A673 (cell line): Measurements from ENCODE around the gene ADAMTS2. TPM values are rescaled to one million over a fixed set of nuclear protein-coding genes. Genes with fewer than 3 reads are reported as not detected.

Experiments
- BruUV-seq: library from RNA; stranded (reverse); fragments of 400-500 nt; replicated peaks from 2 replicates; lab custom pipeline; 2021; lab: Mats Ljungman, UMichigan
- CTCF ChIA-PET: fragments of 300-600 bp; sonication (Branson Sonifier 250); formaldehyde crosslinking; loops from one replicate; lab custom pipeline; 2022; ENCODE audit warnings: antibody characterized with exemption; lab: Charles Lee
- POLR2A ChIA-PET: fragments of 300-600 bp; sonication (Branson Sonifier 250); formaldehyde crosslinking; loops from one replicate; lab custom pipeline; 2022; ENCODE audit warnings: antibody characterized with exemption; ENCODE audit not compliant: low non-redundant PET; lab: Charles Lee
- DNase-seq: peaks from one replicate; pipeline ENCODE4 v3.0.0-alpha.2; 2015; ENCODE audit warnings: low spot score
- H3K27ac ChIP-seq: fragments of 200-600 bp; sonication (generic); 2 replicates; pipeline ENCODE4 v1.5.1; 2016; ENCODE audit warnings: mixed run types, low read depth, mild to moderate bottlenecking, mixed read lengths, antibody characterized with exemption, low read length; ENCODE audit not compliant: poor library complexity, severe bottlenecking
- H3K27me3 ChIP-seq: fragments of 200-600 bp; sonication (generic); replicated peaks from 2 replicates; pipeline ENCODE4 v1.6.1; 2017; ENCODE audit warnings: mixed run types, low read depth, mild to moderate bottlenecking, mixed read lengths, antibody characterized with exemption, low read length; ENCODE audit not compliant: insufficient read depth, poor library complexity
- H3K36me3 ChIP-seq: fragments of 200-600 bp; sonication (generic); 2 replicates; pipeline ENCODE4 v1.6.1; 2016; ENCODE audit warnings: mixed run types, mild to moderate bottlenecking, mixed read lengths, antibody characterized with exemption, low read length; ENCODE audit not compliant: insufficient read depth, poor library complexity, severe bottlenecking
- H3K4me1 ChIP-seq: fragments of 200-600 bp; sonication (generic); 2 replicates; pipeline ENCODE4 v1.6.1; 2017; ENCODE audit warnings: mixed run types, mild to moderate bottlenecking, mixed read lengths, antibody characterized with exemption, low read length; ENCODE audit not compliant: insufficient read depth, poor library complexity, severe bottlenecking
- H3K4me3 ChIP-seq: fragments of 200-600 bp; sonication (generic); 2 replicates; pipeline ENCODE4 v1.5.1; 2016; ENCODE audit warnings: low read depth, mixed run types, mild to moderate bottlenecking, mixed read lengths, low read length; ENCODE audit not compliant: poor library complexity, severe bottlenecking
- H3K9me3 ChIP-seq: fragments of 200-600 bp; sonication (generic); 2 replicates; pipeline ENCODE4 v1.6.1; 2016; ENCODE audit warnings: mixed run types, low read depth, mild to moderate bottlenecking, mixed read lengths, antibody characterized with exemption, low read length; ENCODE audit not compliant: poor library complexity, severe bottlenecking
- CTCF ChIP-seq: fragments of 300-800, 200-600 bp; sonication (generic); conservative IDR thresholded peaks from 2 replicates; pipeline ENCODE4 v1.5.1; 2017; ENCODE audit warnings: low read depth, mild to moderate bottlenecking, antibody characterized with exemption, low read length, moderate library complexity, mixed read lengths
- EZH2 ChIP-seq: fragments of 200-600 bp; sonication (generic); IDR thresholded peaks from 2 replicates; pipeline ENCODE4 v1.6.1; 2017; ENCODE audit warnings: borderline replicate concordance, low read depth, mild to moderate bottlenecking, mixed read lengths, antibody characterized with exemption, low read length; ENCODE audit not compliant: poor library complexity, severe bottlenecking
- intact Hi-C: fragments of 100-400 bp; cut with micrococcal nuclease; formaldehyde crosslinking; loops from one replicate; pipeline ENCODE4 v1.10.0; 2022; ENCODE audit not compliant: unreplicated experiment
- total RNA-seq: library from RNA; stranded (reverse); gene quantifications from 2 replicates; pipeline ENCODE4 v1.2.3, GENCODE V29; 2021

ADAMTS2 gene
- total RNA-seq, 1 experiment from 2014 or later, result 0.39 TPM

- DNase-seq, result no peak
- Histone ChIP-seq H3K27me3 (no peaks in the 10 kb centered on the region), H3K36me3 (no peaks in the 10 kb centered on the region), H3K27ac (no peak overlapping the region), H3K9me3 (no peaks in the 10 kb centered on the region), H3K4me1 (no peaks in the 10 kb centered on the region), H3K4me3 (no peak overlapping the region)
- ChIA-PET POLR2A (no interaction called here), CTCF (no interaction called here)
- intact Hi-C loops, result no loop called here
- BruUV-seq, result no TSS peak
- TF ChIP-seq EZH2 (no peak), CTCF (no peak)
Observed at GRCh38 chr5:179211631-179212030, 133.6 kb downstream of the ADAMTS2 start.

- no peak overlapping the region for H3K27ac ChIP-seq
- no peak for DNase-seq
- BruUV-seq, result no TSS peak
- CTCF ChIA-PET, result no interaction called here
- no peak for TF ChIP-seq EZH2
- TF ChIP-seq CTCF, result no peak
- no peaks in the 10 kb centered on the region for H3K9me3 ChIP-seq
- no peaks in the 10 kb centered on the region for H3K27me3 ChIP-seq
- intact Hi-C loops, result no loop called here
- H3K4me1 ChIP-seq, result no peaks in the 10 kb centered on the region
- POLR2A ChIA-PET, result no interaction called here
- no peak overlapping the region for H3K4me3 ChIP-seq
- no peaks in the 10 kb centered on the region for H3K36me3 ChIP-seq
Observed at GRCh38 chr5:179211068-179211467, 134.2 kb downstream of the ADAMTS2 start.

GRCh38 chr5:179210478-179210877, 134.8 kb downstream of the ADAMTS2 start:
- Histone ChIP-seq H3K36me3 (no peaks in the 10 kb centered on the region), H3K27me3 (no peaks in the 10 kb centered on the region), H3K4me3 (no peak overlapping the region), H3K9me3 (no peaks in the 10 kb centered on the region), H3K27ac (no peak overlapping the region), H3K4me1 (no peaks in the 10 kb centered on the region)
- no peak for DNase-seq
- intact Hi-C loops, result no loop called here
- TF ChIP-seq EZH2 (no peak), CTCF (no peak)
- CTCF ChIA-PET, result no interaction called here
- POLR2A ChIA-PET, result no interaction called here
- no TSS peak for BruUV-seq
